Measurements from ENCODE around the gene ARHGEF37.
A peak's percentile ranks its signal among the peaks of the same experiment; 100 is the strongest.

The ARHGEF37 gene

GRCh38 chr5:149581931-149582768 lies 852 bp downstream of the ARHGEF37 start:
- Histone ChIP-seq H3K9me3 (ENCODE audit: control insufficient read depth, low read length) (peaks cover 3% of the 10 kb centered on the region), H3K36me3 (ENCODE audit: control insufficient read depth in 1 of 2, insufficient read depth in 2 of 2, low read depth in 1 of 2, low read length in 2 of 2) (no peaks in the 10 kb centered on the region), H3K4me1 (ENCODE audit: control insufficient read depth, insufficient read depth, low read depth, low read length) (peaks cover 9% of the 10 kb centered on the region), H3K14ac (ENCODE audit: low read length in 2 of 2) (no peak overlapping the region), H2BK120ac (ENCODE audit: low read depth, low read length) (no peak overlapping the region), H3K79me1 (replicated peaks; ENCODE audit: low read length, poor library complexity, severe bottlenecking) (peaks cover 4% of the 10 kb centered on the region), H2BK12ac (ENCODE audit: low read length in 2 of 2) (peak overlapping the region in 1 of 2 experiments; percentile 49), H3K4me2 (ENCODE audit: low read length, poor library complexity, severe bottlenecking) (peak overlapping the region; percentile 62), H2BK15ac (ENCODE audit: low read depth, poor library complexity, severe bottlenecking) (no peak overlapping the region), H3K4ac (ENCODE audit: low read depth in 1 of 2, low read length in 2 of 2) (no peak overlapping the region), H3K27ac (ENCODE audit: low read length, poor library complexity, severe bottlenecking) (peak overlapping the region; percentile 96), H3K27me3 (ENCODE audit: control insufficient read depth in 1 of 2, insufficient read depth in 1 of 2, low read length in 2 of 2) (no peaks in the 10 kb centered on the region), H4K8ac (ENCODE audit: low read length) (peak overlapping the region; percentile 12), H3K9ac (ENCODE audit: low read length) (peak overlapping the region; percentile 80), H3K4me3 (ENCODE audit: insufficient read depth in 1 of 2, low read depth in 1 of 2, low read length in 2 of 2) (peak overlapping the region in 1 of 2 experiments; percentile 77), H2AK5ac (ENCODE audit: low read length, severe bottlenecking) (no peak overlapping the region), H3K23ac (ENCODE audit: low read length in 2 of 2) (no peak overlapping the region), H3K18ac (ENCODE audit: low read depth in 1 of 2, low read length in 2 of 2) (no peak overlapping the region), H4K91ac (ENCODE audit: low read length) (no peak overlapping the region), H2BK5ac (ENCODE audit: low read depth, low read length, poor library complexity, severe bottlenecking) (peak overlapping the region; percentile 88), H2AFZ (ENCODE audit: low read depth, low read length) (no peak overlapping the region)
- 37% methylated on average over 8 of the region's 9 CpGs for WGBS
- DNase-seq, result peak; percentile 57

- Histone ChIP-seq H2AFZ (ENCODE audit: low read depth, low read length) (no peak overlapping the region), H3K23ac (ENCODE audit: low read length in 2 of 2) (no peak overlapping the region)
- WGBS, result 100% methylated on average over 1 of the region's 1 CpG
These were observed 2.1 kb downstream of the ARHGEF37 start for GRCh38 chr5:149583394-149583793.

GRCh38 chr5:149584121-149584520 lies 2.8 kb downstream of the ARHGEF37 start:
- H2AFZ ChIP-seq (ENCODE audit: low read depth, low read length), result no peak overlapping the region

More at GRCh38 chr5:149583394-149583793, 2.1 kb downstream of the ARHGEF37 start:
- H2BK5ac ChIP-seq (ENCODE audit: low read depth, low read length, poor library complexity, severe bottlenecking), result peak overlapping the region; percentile 51
- H2AK5ac ChIP-seq (ENCODE audit: low read length, severe bottlenecking), result peak overlapping the region; percentile 51
- no peaks in the 10 kb centered on the region for H3K36me3 ChIP-seq (ENCODE audit: control insufficient read depth in 1 of 2, insufficient read depth in 2 of 2, low read depth in 1 of 2, low read length in 2 of 2)
- no peak overlapping the region for H2BK120ac ChIP-seq (ENCODE audit: low read depth, low read length)
- peaks cover 3% of the 10 kb centered on the region for H3K9me3 ChIP-seq (ENCODE audit: control insufficient read depth, low read length)
- H3K14ac ChIP-seq (ENCODE audit: low read length in 2 of 2), result no peak overlapping the region
- DNase-seq, result no peak
- no peak overlapping the region for H3K4ac ChIP-seq (ENCODE audit: low read depth in 1 of 2, low read length in 2 of 2)
- no peak overlapping the region for H4K8ac ChIP-seq (ENCODE audit: low read length)
- H3K79me1 ChIP-seq (replicated peaks; ENCODE audit: low read length, poor library complexity, severe bottlenecking), result peaks cover 10% of the 10 kb centered on the region
- H3K4me3 ChIP-seq (ENCODE audit: insufficient read depth in 1 of 2, low read depth in 1 of 2, low read length in 2 of 2), result no peak overlapping the region
- no peak overlapping the region for H3K27ac ChIP-seq (ENCODE audit: low read length, poor library complexity, severe bottlenecking)
- no peak overlapping the region for H2BK12ac ChIP-seq (ENCODE audit: low read length in 2 of 2)
- H3K4me1 ChIP-seq (ENCODE audit: control insufficient read depth, insufficient read depth, low read depth, low read length), result peaks cover 9% of the 10 kb centered on the region
- peak overlapping the region; percentile 60 for H3K4me2 ChIP-seq (ENCODE audit: low read length, poor library complexity, severe bottlenecking)
- no peaks in the 10 kb centered on the region for H3K27me3 ChIP-seq (ENCODE audit: control insufficient read depth in 1 of 2, insufficient read depth in 1 of 2, low read length in 2 of 2)
- no peak overlapping the region for H2BK15ac ChIP-seq (ENCODE audit: low read depth, poor library complexity, severe bottlenecking)
- no peak overlapping the region for H3K9ac ChIP-seq (ENCODE audit: low read length)
- no peak overlapping the region for H3K18ac ChIP-seq (ENCODE audit: low read depth in 1 of 2, low read length in 2 of 2)
- no peak overlapping the region for H4K91ac ChIP-seq (ENCODE audit: low read length)

GRCh38 chr5:149585910-149586309 lies 4.6 kb downstream of the ARHGEF37 start:
- H2AFZ ChIP-seq (ENCODE audit: low read depth, low read length), result no peak overlapping the region
- no peak overlapping the region for H3K18ac ChIP-seq (ENCODE audit: low read depth in 1 of 2, low read length in 2 of 2)
- H3K23ac ChIP-seq (ENCODE audit: low read length in 2 of 2), result no peak overlapping the region
- no peak overlapping the region for H3K14ac ChIP-seq (ENCODE audit: low read length in 2 of 2)
- H3K79me1 ChIP-seq (replicated peaks; ENCODE audit: low read length, poor library complexity, severe bottlenecking), result peaks cover 16% of the 10 kb centered on the region
- H3K4me3 ChIP-seq (ENCODE audit: insufficient read depth in 1 of 2, low read depth in 1 of 2, low read length in 2 of 2), result no peak overlapping the region
- H2AK5ac ChIP-seq (ENCODE audit: low read length, severe bottlenecking), result no peak overlapping the region
- H4K8ac ChIP-seq (ENCODE audit: low read length), result no peak overlapping the region
- no peak overlapping the region for H2BK120ac ChIP-seq (ENCODE audit: low read depth, low read length)
- H2BK12ac ChIP-seq (ENCODE audit: low read length in 2 of 2), result no peak overlapping the region
- H3K4ac ChIP-seq (ENCODE audit: low read depth in 1 of 2, low read length in 2 of 2), result no peak overlapping the region
- DNase-seq, result no peak
- no peaks in the 10 kb centered on the region for H3K27me3 ChIP-seq (ENCODE audit: control insufficient read depth in 1 of 2, insufficient read depth in 1 of 2, low read length in 2 of 2)
- H3K27ac ChIP-seq (ENCODE audit: low read length, poor library complexity, severe bottlenecking), result no peak overlapping the region
- H2BK5ac ChIP-seq (ENCODE audit: low read depth, low read length, poor library complexity, severe bottlenecking), result no peak overlapping the region
- H4K91ac ChIP-seq (ENCODE audit: low read length), result no peak overlapping the region
- no peak overlapping the region for H3K9ac ChIP-seq (ENCODE audit: low read length)
- H3K36me3 ChIP-seq (ENCODE audit: control insufficient read depth in 1 of 2, insufficient read depth in 2 of 2, low read depth in 1 of 2, low read length in 2 of 2), result peaks cover 0 to 2% of the 10 kb centered on the region in 2 experiments
- peaks cover 7% of the 10 kb centered on the region for H3K4me1 ChIP-seq (ENCODE audit: control insufficient read depth, insufficient read depth, low read depth, low read length)
- no peak overlapping the region for H3K4me2 ChIP-seq (ENCODE audit: low read length, poor library complexity, severe bottlenecking)
- H3K9me3 ChIP-seq (ENCODE audit: control insufficient read depth, low read length), result peaks cover 3% of the 10 kb centered on the region
- H2BK15ac ChIP-seq (ENCODE audit: low read depth, poor library complexity, severe bottlenecking), result no peak overlapping the region

More at GRCh38 chr5:149584121-149584520, 2.8 kb downstream of the ARHGEF37 start:
- H3K4ac ChIP-seq (ENCODE audit: low read depth in 1 of 2, low read length in 2 of 2), result no peak overlapping the region
- no peak overlapping the region for H3K4me3 ChIP-seq (ENCODE audit: insufficient read depth in 1 of 2, low read depth in 1 of 2, low read length in 2 of 2)
- H3K36me3 ChIP-seq (ENCODE audit: control insufficient read depth in 1 of 2, insufficient read depth in 2 of 2, low read depth in 1 of 2, low read length in 2 of 2), result no peaks in the 10 kb centered on the region
- DNase-seq, result peak; percentile 30
- peaks cover 9% of the 10 kb centered on the region for H3K4me1 ChIP-seq (ENCODE audit: control insufficient read depth, insufficient read depth, low read depth, low read length)
- H2BK5ac ChIP-seq (ENCODE audit: low read depth, low read length, poor library complexity, severe bottlenecking), result no peak overlapping the region
- H2BK120ac ChIP-seq (ENCODE audit: low read depth, low read length), result no peak overlapping the region
- H4K8ac ChIP-seq (ENCODE audit: low read length), result no peak overlapping the region
- H3K23ac ChIP-seq (ENCODE audit: low read length in 2 of 2), result no peak overlapping the region
- no peak overlapping the region for H4K91ac ChIP-seq (ENCODE audit: low read length)
- H3K4me2 ChIP-seq (ENCODE audit: low read length, poor library complexity, severe bottlenecking), result no peak overlapping the region
- no peak overlapping the region for H3K14ac ChIP-seq (ENCODE audit: low read length in 2 of 2)
- peaks cover 3% of the 10 kb centered on the region for H3K9me3 ChIP-seq (ENCODE audit: control insufficient read depth, low read length)
- no peak overlapping the region for H3K9ac ChIP-seq (ENCODE audit: low read length)
- no peak overlapping the region for H3K18ac ChIP-seq (ENCODE audit: low read depth in 1 of 2, low read length in 2 of 2)
- no peak overlapping the region for H2AK5ac ChIP-seq (ENCODE audit: low read length, severe bottlenecking)
- no peak overlapping the region for H2BK12ac ChIP-seq (ENCODE audit: low read length in 2 of 2)
- H3K27me3 ChIP-seq (ENCODE audit: control insufficient read depth in 1 of 2, insufficient read depth in 1 of 2, low read length in 2 of 2), result no peaks in the 10 kb centered on the region
- no peak overlapping the region for H2BK15ac ChIP-seq (ENCODE audit: low read depth, poor library complexity, severe bottlenecking)
- H3K27ac ChIP-seq (ENCODE audit: low read length, poor library complexity, severe bottlenecking), result no peak overlapping the region
- H3K79me1 ChIP-seq (replicated peaks; ENCODE audit: low read length, poor library complexity, severe bottlenecking), result peaks cover 13% of the 10 kb centered on the region
- WGBS, result no CpG with 5 or more reads among the region's 2 CpGs

Measured in mesenchymal stem cell (in vitro differentiated cells and primary cell).